Fibroblast of lung (primary cell): ENCODE data around the gene HSD17B3.

Source experiments
- CTCF ChIP-seq, 2 donors: IDR thresholded peaks in 1 of 2; conservative IDR thresholded peaks in 1 of 2; 1 replicate in 1 of 2; 2 replicates in 1 of 2; pipeline ENCODE4 v1.5.1; 2011 to 2012; ENCODE audit warnings: low read length in 2 of 2, control low read depth in 1 of 2, inconsistent platforms in 1 of 2, low read depth in 1 of 2, mild to moderate bottlenecking in 1 of 2
- EZH2 ChIP-seq: IDR thresholded peaks from 2 replicates; pipeline ENCODE4 v1.5.1; 2012; ENCODE audit warnings: low read length, control low read depth, mild to moderate bottlenecking; ENCODE audit errors: missing control alignments

- no peak for TF ChIP-seq CTCF (conservative IDR thresholded peaks at IDR 0.05 in 1 of 2, IDR thresholded peaks at IDR 0.05 in 1 of 2; ENCODE audit: low read depth in 1 of 2, low read length in 2 of 2)
- TF ChIP-seq EZH2: no peak
These were observed 17.1 kb upstream of the HSD17B3 start for GRCh38 chr9:96318921-96319565.
